Fibroblast of the conjunctiva (primary cell): Measurements from ENCODE around the gene ADPRS.

ENCODE experiments used
- DNase-seq: peaks from one replicate; pipeline ENCODE4 v3.0.0-alpha.2; 2010; ENCODE audit warnings: low read depth

ADPRS gene

GRCh38 chr1:36087233-36088123, 1.2 kb upstream of the ADPRS start:
- DNase-seq, result no peak

- no peak for DNase-seq
These were observed 471 bp upstream of the ADPRS start for GRCh38 chr1:36088265-36088576.

DNA sequence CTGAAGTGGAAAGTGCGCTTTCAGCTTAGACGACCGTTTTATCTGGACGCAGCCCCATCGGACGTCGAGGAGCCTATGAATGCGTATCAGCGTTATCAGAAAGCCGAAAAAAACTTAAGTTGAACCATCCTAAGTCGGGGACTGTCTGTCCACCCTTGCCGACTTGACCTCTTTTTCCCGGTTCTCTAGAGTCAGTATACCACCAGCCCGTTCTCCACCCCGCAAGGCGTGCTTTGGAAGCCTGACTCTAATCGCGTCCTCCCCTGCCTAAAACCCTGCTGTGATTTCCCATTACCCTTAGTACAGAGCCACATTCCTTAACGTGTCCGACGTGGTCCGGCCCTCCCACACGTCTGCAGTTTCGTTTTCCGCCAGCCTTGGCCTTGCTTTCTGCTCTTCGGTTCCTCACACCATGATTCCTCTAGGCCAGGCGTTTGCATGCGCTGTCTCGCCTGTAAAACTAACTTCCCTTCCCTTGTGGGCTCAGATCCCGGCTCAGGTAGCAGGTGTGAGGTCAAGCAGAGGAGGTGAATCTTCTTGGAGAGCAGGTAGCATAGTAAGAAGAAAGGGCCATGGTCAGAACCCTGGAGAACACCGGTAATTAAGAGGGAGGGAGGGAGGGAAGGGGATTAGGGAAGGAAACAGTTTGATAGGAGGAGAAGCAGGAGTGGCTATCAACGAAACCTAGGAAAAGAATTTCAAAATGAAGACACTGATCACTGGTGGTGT, 865 bp downstream of the ADPRS start:
- no peak for DNase-seq

GRCh38 chr1:36091141-36091540, 2.4 kb downstream of the ADPRS start:
- DNase-seq, result no peak

DNA sequence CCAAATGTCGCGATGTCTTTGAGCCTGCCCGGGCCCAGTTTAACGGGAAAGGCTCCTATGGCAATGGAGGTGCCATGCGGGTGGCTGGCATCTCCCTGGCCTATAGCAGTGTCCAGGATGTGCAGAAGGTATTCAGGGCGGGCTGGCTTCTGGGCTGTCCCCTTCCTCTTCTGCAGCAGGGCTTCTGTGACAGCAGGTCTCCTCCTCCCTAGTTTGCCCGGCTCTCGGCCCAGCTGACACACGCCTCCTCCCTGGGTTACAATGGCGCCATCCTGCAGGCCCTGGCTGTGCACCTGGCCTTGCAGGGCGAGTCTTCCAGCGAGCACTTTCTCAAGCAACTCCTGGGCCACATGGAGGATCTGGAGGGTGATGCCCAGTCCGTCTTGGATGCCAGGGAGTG, 3.0 kb downstream of the ADPRS start:
- no peak for DNase-seq

DNA sequence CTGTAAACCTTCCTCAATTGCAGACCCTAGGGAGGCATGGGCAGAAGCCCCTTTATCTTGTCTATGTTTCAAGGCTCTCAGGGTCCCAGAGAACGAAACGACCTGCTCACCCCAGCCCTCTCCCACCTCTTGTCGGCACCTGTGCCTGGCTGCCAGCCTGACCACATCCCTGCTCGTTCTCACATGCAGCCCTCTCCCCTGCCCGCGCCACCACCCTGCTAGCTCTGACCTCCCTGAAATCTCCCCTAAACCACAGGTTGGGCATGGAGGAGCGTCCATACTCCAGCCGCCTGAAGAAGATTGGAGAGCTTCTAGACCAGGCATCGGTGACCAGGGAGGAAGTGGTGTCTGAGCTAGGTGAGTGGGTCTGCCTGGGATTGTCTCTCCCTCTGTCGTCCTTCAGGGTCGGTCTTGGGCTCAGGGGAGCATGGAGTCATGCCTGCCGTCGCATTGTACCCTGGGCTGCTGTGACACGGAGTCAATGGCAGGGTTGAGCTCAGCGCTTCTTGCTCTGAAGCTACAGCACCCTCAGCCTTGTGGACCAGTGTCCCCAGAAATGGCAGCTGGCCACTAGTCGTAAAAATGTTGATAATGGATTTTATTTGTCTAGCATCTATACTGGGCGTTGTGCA, 3.6 kb downstream of the ADPRS start:
- no peak for DNase-seq

DNA sequence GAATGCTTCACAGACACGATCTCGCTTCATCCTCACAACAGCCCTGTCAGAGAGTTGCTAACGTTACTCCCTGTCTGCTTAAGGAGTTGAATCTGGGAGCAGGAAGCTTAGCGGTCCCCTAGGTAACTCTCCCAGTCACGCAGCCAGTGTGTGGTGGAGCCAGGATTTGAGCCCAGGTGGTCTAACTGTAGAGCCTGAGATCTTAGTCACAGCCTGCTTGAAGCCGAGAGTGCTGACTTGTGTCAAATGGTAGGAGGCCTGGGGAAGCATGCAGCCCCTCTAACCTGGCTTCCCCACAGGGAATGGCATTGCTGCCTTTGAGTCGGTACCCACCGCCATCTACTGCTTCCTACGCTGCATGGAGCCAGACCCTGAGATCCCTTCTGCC, 4.1 kb downstream of the ADPRS start:
- DNase-seq, result no peak

GRCh38 chr1:36093226-36093625, 4.5 kb downstream of the ADPRS start:
- DNase-seq, result no peak

DNA sequence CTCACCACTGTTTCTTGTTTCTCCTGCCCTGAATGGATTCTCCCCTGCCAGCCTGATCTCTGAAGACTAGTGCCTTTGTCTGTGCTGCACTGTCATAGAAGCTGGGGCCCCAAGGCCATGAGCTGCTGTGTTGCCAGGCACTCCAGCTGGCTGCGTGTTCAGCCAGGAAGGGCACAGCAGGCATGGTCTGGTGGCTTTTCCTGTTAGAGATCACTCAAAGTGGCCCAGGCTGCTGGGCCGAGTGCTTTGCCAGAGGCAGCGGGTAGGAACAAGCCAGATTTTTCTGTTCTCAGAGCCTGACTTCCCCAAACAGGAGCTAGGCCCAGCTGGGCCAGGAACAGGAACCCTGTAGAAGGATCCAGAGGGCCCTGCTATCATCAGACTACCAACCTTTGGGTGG, 5.2 kb downstream of the ADPRS start:
- DNase-seq, result no peak

- peak; percentile 43 for DNase-seq
These were observed 5.9 kb downstream of the ADPRS start for GRCh38 chr1:36094621-36095061.

DNA sequence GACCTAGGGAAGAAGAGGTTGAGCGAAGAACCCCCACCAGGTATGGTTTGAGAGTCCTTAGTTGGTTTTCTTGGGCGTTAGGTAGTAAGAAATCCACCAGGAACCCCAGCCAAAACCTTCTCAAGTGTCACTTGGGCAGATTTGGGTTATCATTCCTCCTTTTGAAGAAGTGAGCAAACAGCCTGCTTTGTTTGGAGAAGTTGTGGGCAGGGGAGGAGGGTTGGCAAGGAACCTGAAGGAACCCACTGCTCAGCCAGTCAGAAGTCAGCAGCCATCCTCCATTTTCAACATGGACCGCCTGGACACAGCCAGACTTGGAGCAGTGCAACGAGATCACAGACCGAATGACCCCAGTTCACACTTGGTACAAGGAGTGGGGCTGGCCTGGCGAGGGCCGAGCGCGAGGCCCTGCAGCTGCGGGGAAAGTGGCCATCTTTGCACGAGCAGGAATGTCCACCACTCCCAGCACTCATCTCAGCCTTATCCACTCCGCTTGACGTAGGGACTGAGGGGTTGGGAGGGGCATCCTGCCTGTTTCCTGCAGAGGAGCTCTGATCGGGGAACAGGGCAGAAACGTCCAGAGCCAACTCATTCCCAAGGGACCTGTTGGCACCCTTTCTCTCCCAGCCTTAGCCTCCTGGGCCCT, 7.2 kb downstream of the ADPRS start:
- DNase-seq, result no peak

DNA sequence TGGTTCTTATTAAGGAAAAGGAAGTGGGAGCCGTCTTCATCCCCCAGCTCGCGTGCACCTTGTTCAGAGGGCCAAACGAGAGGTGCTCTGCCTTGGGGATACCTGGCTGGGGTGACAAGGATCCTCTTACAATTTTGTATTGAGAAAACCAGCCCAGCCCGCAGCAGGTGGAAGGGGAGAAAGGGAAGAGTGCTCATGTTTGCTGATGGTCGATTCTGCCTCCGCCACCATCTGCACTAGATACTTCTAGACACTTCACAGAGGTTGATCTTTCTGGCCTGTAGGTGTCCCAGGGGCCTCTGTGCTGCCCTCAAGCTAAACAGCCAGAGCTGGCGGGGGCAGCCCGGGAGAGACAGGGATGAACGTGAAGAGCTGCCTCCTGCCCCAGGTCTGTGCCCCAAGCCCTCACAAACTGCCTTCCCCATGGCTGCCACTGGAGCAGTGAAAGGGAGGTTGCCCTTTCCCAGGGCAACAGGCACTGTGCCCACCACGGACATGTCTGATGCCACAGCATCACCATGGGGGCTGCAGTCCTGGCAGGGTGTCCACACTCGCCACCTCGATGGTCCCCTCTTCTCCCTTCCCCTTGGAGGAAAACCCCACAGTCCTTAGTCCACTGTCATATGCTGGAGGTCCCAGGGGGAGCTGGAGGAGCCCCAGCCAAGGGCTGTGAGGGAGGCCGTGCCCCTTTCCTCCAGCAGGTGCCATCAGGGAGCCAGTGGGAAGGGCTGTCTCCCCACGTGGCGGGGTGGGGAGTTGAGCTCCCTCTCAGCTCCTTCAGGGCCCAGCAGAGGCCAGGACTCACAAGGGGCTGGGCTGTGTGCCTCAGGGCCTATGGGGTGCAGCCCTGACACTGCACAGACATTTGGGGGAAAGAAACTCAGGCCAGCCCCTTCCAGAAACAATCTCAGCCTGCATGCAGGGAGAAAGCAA, 8.1 kb downstream of the ADPRS start:
- DNase-seq, result no peak

GRCh38 chr1:36097693-36098585, 9.2 kb downstream of the ADPRS start:
- no peak for DNase-seq

- no peak for DNase-seq
These were observed 10.1 kb downstream of the ADPRS start for GRCh38 chr1:36098650-36099365.

- DNase-seq, result peak; percentile 49
These were observed 11.1 kb downstream of the ADPRS start for GRCh38 chr1:36099681-36100341.

- no peak for DNase-seq
These were observed 11.7 kb downstream of the ADPRS start for GRCh38 chr1:36100376-36100775.

- no peak for DNase-seq
These were observed 12.9 kb downstream of the ADPRS start for GRCh38 chr1:36101546-36101945.

GRCh38 chr1:36106269-36106668, 17.6 kb downstream of the ADPRS start:
- DNase-seq, result no peak

DNA sequence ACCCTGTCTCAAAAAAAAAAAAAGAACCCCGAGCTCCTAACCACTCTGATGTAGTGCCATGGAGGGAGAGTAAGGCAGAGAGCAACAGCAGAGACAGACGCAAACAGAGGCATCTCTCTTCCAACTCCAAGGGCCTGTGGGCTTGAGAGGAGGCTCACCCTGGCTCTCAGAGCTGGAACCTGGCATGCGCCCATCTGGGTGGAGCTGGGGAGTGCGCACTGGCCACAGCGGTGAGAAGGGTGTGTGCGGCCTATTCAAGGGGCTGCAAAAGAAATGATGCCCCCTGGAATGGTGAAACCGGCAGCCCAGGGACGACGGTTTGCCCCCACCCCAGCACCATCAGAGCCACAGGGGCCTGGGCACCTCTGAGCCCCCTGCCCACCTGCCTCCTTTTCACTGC, 18.7 kb downstream of the ADPRS start:
- no peak for DNase-seq
